PC-3 (cell line): ENCODE measurements around the gene GLYATL1.

Experiments
- CTCF ChIP-seq: fragments of 300-600 bp; sonication (generic); conservative IDR thresholded peaks from 2 replicates; pipeline ENCODE4 v1.5.1; 2017; ENCODE audit warnings: antibody characterized with exemption, low read depth, mild to moderate bottlenecking, low read length
- EZH2 ChIP-seq: fragments of 300-600 bp; sonication (generic); IDR thresholded peaks from one replicate; pipeline ENCODE4 v1.6.1; 2017; ENCODE audit warnings: antibody characterized with exemption, mild to moderate bottlenecking, low read length; ENCODE audit not compliant: unreplicated experiment

DNA sequence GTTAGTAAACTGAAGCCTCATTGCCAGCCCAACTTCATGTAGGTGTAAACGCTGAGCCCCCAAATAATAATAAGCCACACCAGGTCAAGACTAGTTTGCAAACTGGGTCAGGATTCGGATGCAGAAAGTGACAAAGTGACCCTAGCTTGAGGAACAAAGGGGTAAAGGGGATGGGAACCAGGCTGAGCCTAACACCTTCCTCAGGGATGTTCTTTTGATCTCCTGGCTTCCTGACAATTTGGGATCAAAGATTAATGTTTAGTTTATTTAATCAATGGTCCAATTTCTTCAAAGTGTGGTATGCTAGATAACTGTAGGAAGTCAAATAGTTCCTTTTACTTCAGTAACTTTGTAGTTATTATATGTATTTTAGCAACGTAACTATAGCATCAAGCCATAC, 9.9 kb downstream of the GLYATL1 start:
- TF ChIP-seq EZH2 (no peak), CTCF (no peak)
